Upper lobe of right lung (tissue), 1 donor: ENCODE data around the gene PLEKHA4. TPM values are rescaled to one million over a fixed set of nuclear protein-coding genes. Genes with fewer than 3 reads are reported as not detected.
"Not testable (repeated sequence)": the region's sequence is repeated elsewhere in the genome, so short reads cannot be mapped to it uniquely, and the experiment has no call there.

Experiments
- ATAC-seq: fragments of 200-7000 bp; cut with Tn5 transposase; one replicate; pipeline ENCODE4 v1.9.1; 2020; ENCODE audit warnings: mild to moderate bottlenecking, moderate library complexity
- DNase-seq: peaks from one replicate; pipeline ENCODE4 v3.0.0-alpha.2; 2020
- H3K27ac ChIP-seq: fragments of 200-600 bp; one replicate; pipeline ENCODE4 v1.8.0; 2022
- H3K27me3 ChIP-seq: fragments of 200-600 bp; one replicate; pipeline ENCODE4 v1.8.0; 2022; ENCODE audit warnings: mild to moderate bottlenecking
- H3K36me3 ChIP-seq: fragments of 200-600 bp; one replicate; pipeline ENCODE4 v1.8.0; 2022
- H3K4me1 ChIP-seq: fragments of 200-600 bp; one replicate; pipeline ENCODE4 v1.8.0; 2022
- H3K4me3 ChIP-seq: fragments of 200-600 bp; one replicate; pipeline ENCODE4 v1.8.0; 2022; ENCODE audit warnings: mild to moderate bottlenecking
- H3K9me3 ChIP-seq: fragments of 200-600 bp; one replicate; pipeline ENCODE4 v1.8.0; 2022
- CTCF ChIP-seq: fragments of 200-600 bp; IDR thresholded peaks from one replicate; pipeline ENCODE4 v1.8.0; 2022; ENCODE audit warnings: antibody characterized with exemption
- intact Hi-C: fragments of 100-400 bp; cut with DNase I; formaldehyde crosslinking; loops from one replicate; pipeline ENCODE4 v1.11.0; 2022
- total RNA-seq: library from RNA; stranded (reverse); fragmentation: NEBNext Ultra II Directional; extraction: Animal tissue kit (Norgen Biotek cat#: 25700); gene quantifications from one replicate; pipeline ENCODE4 v1.2.1, GENCODE V29; 2021
- donor health status: DM: no; HTN: yes; CAD: no; lungs with severe emphysema.

Gene PLEKHA4
- total RNA-seq, 1 donor from 2014 or later: 16.0 TPM

GRCh38 chr19:48852292-48852691, 16.1 kb downstream of the PLEKHA4 start:
- no peaks in the 10 kb centered on the region for H3K9me3 ChIP-seq
- intact Hi-C loops: no loop called here
- DNase-seq: no peak
- no peak for TF ChIP-seq CTCF
- ATAC-seq: no peak
- H3K27me3 ChIP-seq: no peaks in the 10 kb centered on the region
- H3K4me1 ChIP-seq: no peaks in the 10 kb centered on the region
- H3K4me3 ChIP-seq: no peak overlapping the region
- no peak overlapping the region for H3K27ac ChIP-seq
- no peaks in the 10 kb centered on the region for H3K36me3 ChIP-seq

GRCh38 chr19:48846659-48847058, 21.8 kb downstream of the PLEKHA4 start:
- intact Hi-C loops: not testable (repeated sequence)

GRCh38 chr19:48845384-48845783, 23.0 kb downstream of the PLEKHA4 start:
- Histone ChIP-seq H3K27me3 (no peaks in the 10 kb centered on the region), H3K27ac (no peak overlapping the region), H3K4me1 (no peaks in the 10 kb centered on the region), H3K4me3 (no peak overlapping the region), H3K9me3 (no peaks in the 10 kb centered on the region), H3K36me3 (peaks cover 5% of the 10 kb centered on the region)
- TF ChIP-seq CTCF: no peak
- ATAC-seq (no peak), DNase-seq (no peak)
- intact Hi-C loops: no loop called here

More at GRCh38 chr19:48846659-48847058, 21.8 kb downstream of the PLEKHA4 start:
- H3K27me3 ChIP-seq, H3K36me3 ChIP-seq, H3K27ac ChIP-seq, H3K9me3 ChIP-seq, ATAC-seq, DNase-seq, H3K4me3 ChIP-seq, H3K4me1 ChIP-seq: not testable (repeated sequence)

- TF ChIP-seq CTCF: no peak
- Histone ChIP-seq H3K4me1 (no peaks in the 10 kb centered on the region), H3K9me3 (no peaks in the 10 kb centered on the region), H3K4me3 (no peak overlapping the region), H3K36me3 (peaks cover 5% of the 10 kb centered on the region), H3K27me3 (no peaks in the 10 kb centered on the region), H3K27ac (no peak overlapping the region)
- intact Hi-C loops: no loop called here
- ATAC-seq (no peak), DNase-seq (no peak)
These were observed 23.9 kb downstream of the PLEKHA4 start for GRCh38 chr19:48844472-48844871.

GRCh38 chr19:48842789-48843162, 25.6 kb downstream of the PLEKHA4 start:
- intact Hi-C loops: no loop called here
- Histone ChIP-seq H3K4me1 (no peaks in the 10 kb centered on the region), H3K9me3 (no peaks in the 10 kb centered on the region), H3K27ac (peak overlapping the region; percentile 58), H3K36me3 (peaks cover 5% of the 10 kb centered on the region), H3K27me3 (no peaks in the 10 kb centered on the region), H3K4me3 (no peak overlapping the region)
- no peak for DNase-seq
- ATAC-seq: peak; percentile 80
- peak; percentile 81 for TF ChIP-seq CTCF

- H3K36me3 ChIP-seq: peaks cover 5% of the 10 kb centered on the region
- no peak overlapping the region for H3K27ac ChIP-seq
- H3K4me3 ChIP-seq: no peak overlapping the region
- TF ChIP-seq CTCF: no peak
- DNase-seq: no peak
- no peaks in the 10 kb centered on the region for H3K4me1 ChIP-seq
- intact Hi-C loops: no loop called here
- H3K27me3 ChIP-seq: no peaks in the 10 kb centered on the region
- no peaks in the 10 kb centered on the region for H3K9me3 ChIP-seq
- no peak for ATAC-seq
These were observed 26.8 kb downstream of the PLEKHA4 start for GRCh38 chr19:48841571-48841970.
